ENCODE data around the gene SLC27A5. TPM values are rescaled to one million over a fixed set of nuclear protein-coding genes. Genes with fewer than 3 reads are reported as not detected.

The SLC27A5 gene
- total and polyA plus RNA-seq, 9 of the 15 experiments (the other 6 are each of a cell fraction or from before 2014, with no cell fraction given) = 42.2 to 318 (median 64.7) TPM

DNA sequence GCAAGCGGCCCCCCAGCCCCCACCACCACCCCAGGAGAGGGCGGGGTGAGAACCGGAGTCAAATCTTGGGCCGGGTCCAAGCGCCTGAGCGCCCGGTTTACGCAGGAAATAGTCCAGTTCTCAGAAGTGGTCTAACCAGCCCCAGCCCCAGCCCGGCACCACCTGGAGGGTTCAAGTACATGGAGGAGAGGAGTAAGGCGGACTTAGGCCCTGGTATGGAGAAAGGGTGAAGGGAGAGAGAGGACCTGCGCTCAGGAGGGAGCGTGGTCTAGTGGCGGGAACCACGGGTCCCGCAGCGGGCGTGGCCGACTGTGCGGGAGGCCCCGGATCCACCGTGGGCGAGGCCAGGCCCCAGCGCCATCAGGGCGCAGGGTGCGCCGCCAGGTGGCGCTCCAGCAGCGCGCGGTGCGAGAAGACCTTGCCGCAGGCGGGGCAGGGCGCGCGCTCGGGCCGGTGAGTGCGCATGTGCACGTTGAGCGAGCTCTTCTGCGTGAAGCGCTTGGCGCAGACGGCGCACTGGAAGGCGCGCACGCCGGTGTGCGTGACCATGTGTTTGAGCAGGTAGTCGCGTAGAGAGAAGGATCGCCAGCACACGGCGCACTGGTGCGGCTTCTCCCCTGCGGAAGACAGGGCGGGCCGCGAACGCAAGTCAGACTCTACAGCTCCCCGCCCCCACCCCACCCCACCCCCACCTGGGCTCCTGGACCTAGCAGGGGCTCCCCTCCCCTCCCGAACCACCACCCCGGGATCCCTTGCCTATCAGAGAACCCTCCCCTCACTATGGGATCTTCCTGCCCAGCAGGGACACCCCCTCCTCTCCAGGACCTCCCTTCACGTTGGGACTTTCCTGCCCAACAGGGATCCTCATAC, 2.1 kb upstream of the SLC27A5 start:
- Histone ChIP-seq H3K9me1 (ENCODE audit: control insufficient read depth, insufficient read depth, low read length) (peaks cover 12% of the 10 kb centered on the region), H3K27me3 (ENCODE audit: control insufficient read depth in 2 of 2, insufficient read depth in 2 of 2, low read length in 2 of 2) (no peaks in the 10 kb centered on the region), H2AFZ (ENCODE audit: low read depth, low read length) (peak overlapping the region; percentile 93), H3K4me2 (ENCODE audit: insufficient read depth, low read length) (peak overlapping the region; percentile 99), H4K20me1 (replicated peaks; ENCODE audit: control insufficient read depth, insufficient read depth, low read length) (no peaks in the 10 kb centered on the region), H3K36me3 (ENCODE audit: control insufficient read depth, insufficient read depth, low read length) (peaks cover 31% of the 10 kb centered on the region; the same call in 2 of the 3 replicates), H3K79me2 (ENCODE audit: control insufficient read depth, insufficient read depth, low read length) (peaks cover 41% of the 10 kb centered on the region), H3K4me3 (peak overlapping the region; percentile 53), H3K27ac (ENCODE audit: extremely low read depth, low read depth, low read length) (peak overlapping the region; percentile 79), H3K9me3 (replicated peaks; ENCODE audit: control insufficient read depth, insufficient read depth, low read depth, low read length) (no peaks in the 10 kb centered on the region; the same call in 1 of the 2 replicates), H3K4me1 (replicated peaks in 1 of 2; ENCODE audit: control insufficient read depth in 2 of 2, insufficient read depth in 2 of 2, low read length in 2 of 2) (peaks cover 16 to 73% of the 10 kb centered on the region in 2 experiments), H3K9ac (ENCODE audit: insufficient read depth in 1 of 2, low read depth in 2 of 2, low read length in 2 of 2) (peak overlapping the region; percentile 84 to 85)
- intact Hi-C loops (cut with micrococcal nuclease) = loop anchor here (5.0 kb wide), 1 partner anchor 332 kb away; the partner anchor contains the start of gene ZNF274
- BruUV-seq (replicated peaks) = no TSS peak
- DNase-seq (ENCODE audit: extremely low read depth in 1 of 4, low spot score in 3 of 4) = peak; percentile 91 to 96 (median 92)
- 23% methylated on average over 41 of the region's 66 CpGs for WGBS (ENCODE audit: insufficient coverage, low coverage, missing lambda C conversion rate)
- peak; percentile 92 for ATAC-seq
- CTCF ChIA-PET (ENCODE audit: low intra/inter-chr PET ratio) = interaction anchor here (0.9 kb wide), 1 partner anchor 67 kb away, joined by 3 read pairs; no protein-coding TSS in a partner anchor
- in situ Hi-C loops (cut with MboI) = no loop called here
- peak; percentile 90 for FAIRE-seq
- POLR2A ChIA-PET = interaction anchor here (0.6 to 1.0 kb wide), 3 partner anchors 14 to 46 kb away, joined by 3 to 8 read pairs (median 7); partner anchors contain the start of gene TRIM28
- TF ChIP-seq SUPT5H (IDR thresholded peaks at IDR 0.05) (peak; percentile 69), KLF13 (tag; IDR thresholded peaks at IDR 0.05; ENCODE audit: borderline replicate concordance, low read depth) (peak; percentile 48; the same call in 1 of the 2 replicates), SETDB1 (IDR thresholded peaks at IDR 0.05; ENCODE audit: low read length) (peak; percentile 63), PHF21A (IDR thresholded peaks at IDR 0.05; ENCODE audit: borderline replicate concordance, low read depth) (peak; percentile 9; the same call in 1 of the 2 replicates), HDGF (IDR thresholded peaks at IDR 0.05) (peak; percentile 74; the same call in 1 of the 2 replicates), ZFP36 (IDR thresholded peaks at IDR 0.05; ENCODE audit: low read depth, low read length, partially characterized antibody) (peak; percentile 38), GABPB1 (CRISPR knock-in tag; IDR thresholded peaks at IDR 0.05) (peak; percentile 71), BHLHE40 (IDR thresholded peaks at IDR 0.05; ENCODE audit: low read length) (peak; percentile 52; the same call in 1 of the 2 replicates), SIN3B (IDR thresholded peaks at IDR 0.05; ENCODE audit: low read depth) (peak; percentile 25; the same call in 1 of the 2 replicates), ZNF316 (IDR thresholded peaks at IDR 0.05) (no peak), HMGN3 (IDR thresholded peaks at IDR 0.05; ENCODE audit: borderline replicate concordance, extremely low read depth, insufficient read length, low read depth, low read length) (peak; percentile 86), RBM22 (IDR thresholded peaks at IDR 0.05; ENCODE audit: low read depth, low read length, poor library complexity, severe bottlenecking) (peak; percentile 40), PCBP2 (IDR thresholded peaks at IDR 0.05; ENCODE audit: low read depth, low read length, poor library complexity, severe bottlenecking) (no peak)
- TF ChIP-seq, protein P1, sequence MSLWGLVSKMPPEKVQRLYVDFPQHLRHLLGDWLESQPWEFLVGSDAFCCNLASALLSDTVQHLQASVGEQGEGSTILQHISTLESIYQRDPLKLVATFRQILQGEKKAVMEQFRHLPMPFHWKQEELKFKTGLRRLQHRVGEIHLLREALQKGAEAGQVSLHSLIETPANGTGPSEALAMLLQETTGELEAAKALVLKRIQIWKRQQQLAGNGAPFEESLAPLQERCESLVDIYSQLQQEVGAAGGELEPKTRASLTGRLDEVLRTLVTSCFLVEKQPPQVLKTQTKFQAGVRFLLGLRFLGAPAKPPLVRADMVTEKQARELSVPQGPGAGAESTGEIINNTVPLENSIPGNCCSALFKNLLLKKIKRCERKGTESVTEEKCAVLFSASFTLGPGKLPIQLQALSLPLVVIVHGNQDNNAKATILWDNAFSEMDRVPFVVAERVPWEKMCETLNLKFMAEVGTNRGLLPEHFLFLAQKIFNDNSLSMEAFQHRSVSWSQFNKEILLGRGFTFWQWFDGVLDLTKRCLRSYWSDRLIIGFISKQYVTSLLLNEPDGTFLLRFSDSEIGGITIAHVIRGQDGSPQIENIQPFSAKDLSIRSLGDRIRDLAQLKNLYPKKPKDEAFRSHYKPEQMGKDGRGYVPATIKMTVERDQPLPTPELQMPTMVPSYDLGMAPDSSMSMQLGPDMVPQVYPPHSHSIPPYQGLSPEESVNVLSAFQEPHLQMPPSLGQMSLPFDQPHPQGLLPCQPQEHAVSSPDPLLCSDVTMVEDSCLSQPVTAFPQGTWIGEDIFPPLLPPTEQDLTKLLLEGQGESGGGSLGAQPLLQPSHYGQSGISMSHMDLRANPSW (CRISPR knock-in tag; IDR thresholded peaks at IDR 0.05) = no peak

Measured in K562 (cell line).